HepG2 (cell line): ENCODE data around the gene PTCD1. TPM values are rescaled to one million over a fixed set of nuclear protein-coding genes. Genes with fewer than 3 reads are reported as not detected.

Experiments
- CREM ChIP-seq, 2 experiments: sonication (generic) in 1 of 2; formaldehyde crosslinking in 1 of 2; IDR thresholded peaks; 2 replicates each; pipeline versions ENCODE4 v1.4.0 to v1.6.1; 2016 to 2020; ENCODE audit warnings: antibody characterized with exemption in 1 of 2, mild to moderate bottlenecking in 1 of 2, missing genetic modification reagents in 1 of 2
- JUNB ChIP-seq: sonication (generic); formaldehyde crosslinking; IDR thresholded peaks from 2 replicates; pipeline ENCODE4 v1.8.0; 2022; ENCODE audit warnings: missing genetic modification reagents, mild to moderate bottlenecking, borderline replicate concordance
- NFYB ChIP-seq: sonication (generic); formaldehyde crosslinking; IDR thresholded peaks from 2 replicates; pipeline ENCODE4 v1.4.0; 2020; ENCODE audit warnings: missing genetic modification reagents
- NR1H2 ChIP-seq: sonication (generic); formaldehyde crosslinking; IDR thresholded peaks from 2 replicates; pipeline ENCODE4 v1.8.1; 2022; ENCODE audit warnings: low read depth, missing genetic modification reagents, borderline replicate concordance
- PITX1 ChIP-seq: sonication (generic); formaldehyde crosslinking; IDR thresholded peaks from 2 replicates; pipeline ENCODE4 v1.5.1; 2020; ENCODE audit warnings: mild to moderate bottlenecking, missing genetic modification reagents
- REXO4 ChIP-seq: sonication (generic); formaldehyde crosslinking; IDR thresholded peaks from 2 replicates; pipeline ENCODE4 v1.8.0; 2022; ENCODE audit warnings: missing genetic modification reagents, mild to moderate bottlenecking, borderline replicate concordance
- ZNF264 ChIP-seq: sonication (generic); formaldehyde crosslinking; IDR thresholded peaks from 2 replicates; pipeline ENCODE4 v1.4.0; 2020; ENCODE audit warnings: missing genetic modification reagents
- ZNF350 ChIP-seq: sonication (generic); formaldehyde crosslinking; IDR thresholded peaks from 2 replicates; pipeline ENCODE4 v1.4.0; 2020; ENCODE audit warnings: mild to moderate bottlenecking, low read depth, missing genetic modification reagents, borderline replicate concordance
- ZNF567 ChIP-seq: sonication (generic); formaldehyde crosslinking; IDR thresholded peaks from 2 replicates; pipeline ENCODE4 v1.8.1; 2023; ENCODE audit warnings: mild to moderate bottlenecking, missing genetic modification reagents, borderline replicate concordance
- ZNF746 ChIP-seq: sonication (generic); formaldehyde crosslinking; IDR thresholded peaks from 2 replicates; pipeline ENCODE4 v1.8.0; 2022; ENCODE audit warnings: mild to moderate bottlenecking, missing genetic modification reagents
- ZSCAN12 ChIP-seq: sonication (generic); formaldehyde crosslinking; IDR thresholded peaks from 2 replicates; pipeline ENCODE4 v1.9.0; 2021; ENCODE audit warnings: mild to moderate bottlenecking, missing genetic modification reagents
- polyA plus RNA-seq, 8 experiments: library from polyadenylated mRNA; depleted of rRNA in 3 of 8; stranded (reverse) in 7 of 8; unstranded in 1 of 8; fragments of >200 nt; fragmentation: Illumina TruSeq in 4 of 8; extraction: Trizol in 4 of 8; gene quantifications; 2 replicates each; pipeline versions ENCODE4 v1.2.1 to v1.2.3, GENCODE V29; 2011 to 2016; ENCODE audit warnings: low read depth in 4 of 8, missing spikeins in 1 of 8, mixed read lengths in 1 of 8; ENCODE audit not compliant: insufficient read depth in 1 of 8
- total RNA-seq, 5 experiments: library from RNA; depleted of rRNA; stranded (reverse); fragments of >200 nt; fragmentation: Illumina TruSeq; extraction: Trizol; gene quantifications; 2 replicates each; pipeline ENCODE4 v1.2.3, GENCODE V29; 2016; ENCODE audit warnings: low read depth in 1 of 5
- TF ChIP-seq, protein P1 (sequence below): sonication (generic); formaldehyde crosslinking; IDR thresholded peaks from 2 replicates; pipeline ENCODE4 v1.4.0; 2020; ENCODE audit warnings: low read depth, missing genetic modification reagents
- TF ChIP-seq, protein P2 (sequence below): sonication (generic); formaldehyde crosslinking; IDR thresholded peaks from 2 replicates; pipeline ENCODE4 v1.4.0; 2020; ENCODE audit warnings: mild to moderate bottlenecking, missing genetic modification reagents
- TF ChIP-seq, protein P3 (sequence below): sonication (generic); formaldehyde crosslinking; IDR thresholded peaks from 2 replicates; pipeline ENCODE4 v1.4.0; 2020; ENCODE audit warnings: missing genetic modification reagents
- TF ChIP-seq, protein P4 (sequence below): sonication (generic); formaldehyde crosslinking; IDR thresholded peaks from 2 replicates; pipeline ENCODE4 v1.9.0; 2021; ENCODE audit warnings: mild to moderate bottlenecking, missing genetic modification reagents

PTCD1 gene
- total and polyA plus RNA-seq, 2 of the 13 experiments (the other 11 are each of a cell fraction or from before 2014, with no cell fraction given), result 3.0 to 8.4 TPM

DNA sequence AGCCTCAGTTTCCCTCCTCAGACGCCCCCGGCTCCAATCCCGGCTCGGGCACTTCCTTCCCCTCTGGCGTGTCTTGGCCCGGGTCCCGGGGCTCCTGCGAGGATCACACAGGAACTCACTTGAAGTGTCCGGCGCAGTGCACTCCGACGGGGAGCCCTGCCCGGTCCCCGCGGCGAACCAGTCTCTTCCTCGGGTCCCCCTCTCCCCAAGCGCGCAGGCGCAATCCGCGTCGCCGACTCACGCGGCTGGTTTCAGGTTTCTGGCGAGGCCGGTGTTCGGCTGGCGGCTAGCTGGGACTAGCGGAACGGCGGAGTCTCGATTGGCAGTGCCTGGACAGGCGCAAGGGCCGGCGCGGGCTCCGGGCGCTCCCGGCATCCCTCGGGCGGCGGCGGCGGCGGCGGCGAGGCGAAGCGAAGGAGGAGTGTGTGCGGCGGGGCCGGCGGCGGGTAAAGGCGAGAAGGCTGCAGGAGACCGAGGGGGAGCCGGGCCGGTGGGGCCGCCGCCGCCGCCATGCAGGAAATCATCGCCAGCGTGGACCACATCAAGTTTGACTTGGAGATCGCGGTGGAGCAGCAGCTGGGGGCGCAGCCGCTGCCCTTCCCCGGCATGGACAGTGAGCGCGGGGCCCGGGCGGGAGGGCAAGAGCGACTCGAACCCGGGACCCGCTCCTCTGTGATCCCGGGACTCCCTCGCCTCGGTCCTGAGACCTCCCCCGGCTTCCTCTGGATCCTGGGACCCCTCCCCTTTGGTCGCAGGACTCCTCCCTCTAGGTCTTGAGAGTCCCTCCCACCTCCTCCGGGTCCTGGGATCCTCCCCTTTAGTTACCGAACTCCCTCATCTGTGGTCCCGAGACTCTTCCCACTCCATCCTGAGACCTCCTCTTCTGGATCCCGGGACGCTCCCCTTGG lies at the start of gene PTCD1, which contains the start of gene CPSF4 (continued):
- TF ChIP-seq, protein P1, sequence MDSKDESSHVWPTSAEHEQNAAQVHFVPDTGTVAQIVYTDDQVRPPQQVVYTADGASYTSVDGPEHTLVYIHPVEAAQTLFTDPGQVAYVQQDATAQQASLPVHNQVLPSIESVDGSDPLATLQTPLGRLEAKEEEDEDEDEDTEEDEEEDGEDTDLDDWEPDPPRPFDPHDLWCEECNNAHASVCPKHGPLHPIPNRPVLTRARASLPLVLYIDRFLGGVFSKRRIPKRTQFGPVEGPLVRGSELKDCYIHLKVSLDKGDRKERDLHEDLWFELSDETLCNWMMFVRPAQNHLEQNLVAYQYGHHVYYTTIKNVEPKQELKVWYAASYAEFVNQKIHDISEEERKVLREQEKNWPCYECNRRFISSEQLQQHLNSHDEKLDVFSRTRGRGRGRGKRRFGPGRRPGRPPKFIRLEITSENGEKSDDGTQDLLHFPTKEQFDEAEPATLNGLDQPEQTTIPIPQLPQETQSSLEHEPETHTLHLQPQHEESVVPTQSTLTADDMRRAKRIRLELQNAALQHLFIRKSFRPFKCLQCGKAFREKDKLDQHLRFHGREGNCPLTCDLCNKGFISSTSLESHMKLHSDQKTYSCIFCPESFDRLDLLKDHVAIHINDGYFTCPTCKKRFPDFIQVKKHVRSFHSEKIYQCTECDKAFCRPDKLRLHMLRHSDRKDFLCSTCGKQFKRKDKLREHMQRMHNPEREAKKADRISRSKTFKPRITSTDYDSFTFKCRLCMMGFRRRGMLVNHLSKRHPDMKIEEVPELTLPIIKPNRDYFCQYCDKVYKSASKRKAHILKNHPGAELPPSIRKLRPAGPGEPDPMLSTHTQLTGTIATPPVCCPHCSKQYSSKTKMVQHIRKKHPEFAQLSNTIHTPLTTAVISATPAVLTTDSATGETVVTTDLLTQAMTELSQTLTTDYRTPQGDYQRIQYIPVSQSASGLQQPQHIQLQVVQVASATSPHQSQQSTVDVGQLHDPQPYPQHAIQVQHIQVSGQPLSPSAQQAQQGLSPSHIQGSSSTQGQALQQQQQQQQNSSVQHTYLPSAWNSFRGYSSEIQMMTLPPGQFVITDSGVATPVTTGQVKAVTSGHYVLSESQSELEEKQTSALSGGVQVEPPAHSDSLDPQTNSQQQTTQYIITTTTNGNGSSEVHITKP (CRISPR knock-in tag), result no peak
- TF ChIP-seq JUNB, result no peak; the same call in 1 of the 2 replicates
- TF ChIP-seq ZNF567 (CRISPR knock-in tag), result no peak; the same call in 1 of the 2 replicates
- TF ChIP-seq ZNF350 (CRISPR knock-in tag), result peak; percentile 52
- TF ChIP-seq CREM (IDR thresholded peaks at IDR 0.05), result no peak
- no peak for TF ChIP-seq CREM (CRISPR knock-in tag; IDR thresholded peaks at IDR 0.05)
- TF ChIP-seq ZNF264, result no peak
- TF ChIP-seq, protein P2, sequence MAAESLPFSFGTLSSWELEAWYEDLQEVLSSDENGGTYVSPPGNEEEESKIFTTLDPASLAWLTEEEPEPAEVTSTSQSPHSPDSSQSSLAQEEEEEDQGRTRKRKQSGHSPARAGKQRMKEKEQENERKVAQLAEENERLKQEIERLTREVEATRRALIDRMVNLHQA (CRISPR knock-in tag), result no peak
- TF ChIP-seq REXO4 (CRISPR knock-in tag), result no peak
- TF ChIP-seq PITX1 (CRISPR knock-in tag), result no peak
- TF ChIP-seq ZSCAN12 (CRISPR knock-in tag), result no peak
- TF ChIP-seq NFYB (CRISPR knock-in tag), result no peak
- TF ChIP-seq, protein P3, sequence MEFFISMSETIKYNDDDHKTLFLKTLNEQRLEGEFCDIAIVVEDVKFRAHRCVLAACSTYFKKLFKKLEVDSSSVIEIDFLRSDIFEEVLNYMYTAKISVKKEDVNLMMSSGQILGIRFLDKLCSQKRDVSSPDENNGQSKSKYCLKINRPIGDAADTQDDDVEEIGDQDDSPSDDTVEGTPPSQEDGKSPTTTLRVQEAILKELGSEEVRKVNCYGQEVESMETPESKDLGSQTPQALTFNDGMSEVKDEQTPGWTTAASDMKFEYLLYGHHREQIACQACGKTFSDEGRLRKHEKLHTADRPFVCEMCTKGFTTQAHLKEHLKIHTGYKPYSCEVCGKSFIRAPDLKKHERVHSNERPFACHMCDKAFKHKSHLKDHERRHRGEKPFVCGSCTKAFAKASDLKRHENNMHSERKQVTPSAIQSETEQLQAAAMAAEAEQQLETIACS (CRISPR knock-in tag), result no peak
- TF ChIP-seq, protein P4, sequence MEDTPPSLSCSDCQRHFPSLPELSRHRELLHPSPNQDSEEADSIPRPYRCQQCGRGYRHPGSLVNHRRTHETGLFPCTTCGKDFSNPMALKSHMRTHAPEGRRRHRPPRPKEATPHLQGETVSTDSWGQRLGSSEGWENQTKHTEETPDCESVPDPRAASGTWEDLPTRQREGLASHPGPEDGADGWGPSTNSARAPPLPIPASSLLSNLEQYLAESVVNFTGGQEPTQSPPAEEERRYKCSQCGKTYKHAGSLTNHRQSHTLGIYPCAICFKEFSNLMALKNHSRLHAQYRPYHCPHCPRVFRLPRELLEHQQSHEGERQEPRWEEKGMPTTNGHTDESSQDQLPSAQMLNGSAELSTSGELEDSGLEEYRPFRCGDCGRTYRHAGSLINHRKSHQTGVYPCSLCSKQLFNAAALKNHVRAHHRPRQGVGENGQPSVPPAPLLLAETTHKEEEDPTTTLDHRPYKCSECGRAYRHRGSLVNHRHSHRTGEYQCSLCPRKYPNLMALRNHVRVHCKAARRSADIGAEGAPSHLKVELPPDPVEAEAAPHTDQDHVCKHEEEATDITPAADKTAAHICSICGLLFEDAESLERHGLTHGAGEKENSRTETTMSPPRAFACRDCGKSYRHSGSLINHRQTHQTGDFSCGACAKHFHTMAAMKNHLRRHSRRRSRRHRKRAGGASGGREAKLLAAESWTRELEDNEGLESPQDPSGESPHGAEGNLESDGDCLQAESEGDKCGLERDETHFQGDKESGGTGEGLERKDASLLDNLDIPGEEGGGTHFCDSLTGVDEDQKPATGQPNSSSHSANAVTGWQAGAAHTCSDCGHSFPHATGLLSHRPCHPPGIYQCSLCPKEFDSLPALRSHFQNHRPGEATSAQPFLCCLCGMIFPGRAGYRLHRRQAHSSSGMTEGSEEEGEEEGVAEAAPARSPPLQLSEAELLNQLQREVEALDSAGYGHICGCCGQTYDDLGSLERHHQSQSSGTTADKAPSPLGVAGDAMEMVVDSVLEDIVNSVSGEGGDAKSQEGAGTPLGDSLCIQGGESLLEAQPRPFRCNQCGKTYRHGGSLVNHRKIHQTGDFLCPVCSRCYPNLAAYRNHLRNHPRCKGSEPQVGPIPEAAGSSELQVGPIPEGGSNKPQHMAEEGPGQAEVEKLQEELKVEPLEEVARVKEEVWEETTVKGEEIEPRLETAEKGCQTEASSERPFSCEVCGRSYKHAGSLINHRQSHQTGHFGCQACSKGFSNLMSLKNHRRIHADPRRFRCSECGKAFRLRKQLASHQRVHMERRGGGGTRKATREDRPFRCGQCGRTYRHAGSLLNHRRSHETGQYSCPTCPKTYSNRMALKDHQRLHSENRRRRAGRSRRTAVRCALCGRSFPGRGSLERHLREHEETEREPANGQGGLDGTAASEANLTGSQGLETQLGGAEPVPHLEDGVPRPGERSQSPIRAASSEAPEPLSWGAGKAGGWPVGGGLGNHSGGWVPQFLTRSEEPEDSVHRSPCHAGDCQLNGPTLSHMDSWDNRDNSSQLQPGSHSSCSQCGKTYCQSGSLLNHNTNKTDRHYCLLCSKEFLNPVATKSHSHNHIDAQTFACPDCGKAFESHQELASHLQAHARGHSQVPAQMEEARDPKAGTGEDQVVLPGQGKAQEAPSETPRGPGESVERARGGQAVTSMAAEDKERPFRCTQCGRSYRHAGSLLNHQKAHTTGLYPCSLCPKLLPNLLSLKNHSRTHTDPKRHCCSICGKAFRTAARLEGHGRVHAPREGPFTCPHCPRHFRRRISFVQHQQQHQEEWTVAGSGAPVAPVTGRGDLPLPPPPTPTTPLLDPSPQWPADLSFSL (CRISPR knock-in tag), result no peak
- no peak for TF ChIP-seq NR1H2
- TF ChIP-seq ZNF746 (CRISPR knock-in tag), result 0 out of 2 replicates have a peak, but pooled peaks have one; percentile 48
